Inflammatory macrophage treated with lipopolysaccharide for 1 hour (primary cell): Measurements from ENCODE around the gene PHF13.

Experiments used
- DNase-seq, 2 donors: peaks; one replicate each; pipeline ENCODE4 v3.0.0-alpha.2; 2020 to 2022

PHF13 gene

GRCh38 chr1:6667139-6667538, 53.6 kb downstream of the PHF13 start:
- DNase-seq: no peak

GRCh38 chr1:6668503-6668902, 55.0 kb downstream of the PHF13 start:
- DNase-seq: no peak

- DNase-seq: no peak
Measured at GRCh38 chr1:6672558-6672957, 59.0 kb downstream of the PHF13 start.
